ENCODE results near the gene CAMTA1. TPM values are rescaled to one million over a fixed set of nuclear protein-coding genes. Genes with fewer than 3 reads are reported as not detected.

CAMTA1 gene
- total RNA-seq, 1 donor from 2014 or later, result 81.6 TPM

GRCh38 chr1:6972399-6972798 lies 187.1 kb downstream of the CAMTA1 start:
- Mint-ChIP-seq H3K36me3 (ENCODE audit: unreplicated experiment) (no peaks in the 10 kb centered on the region), H3K4me1 (ENCODE audit: unreplicated experiment) (peaks cover 1% of the 10 kb centered on the region), H3K27ac (ENCODE audit: unreplicated experiment) (no peak overlapping the region), H3K4me3 (ENCODE audit: unreplicated experiment) (no peak overlapping the region), H3K9me3 (ENCODE audit: unreplicated experiment) (no peaks in the 10 kb centered on the region), H3K27me3 (ENCODE audit: unreplicated experiment) (peaks cover 30% of the 10 kb centered on the region)
- TF ChIP-seq, protein P1, sequence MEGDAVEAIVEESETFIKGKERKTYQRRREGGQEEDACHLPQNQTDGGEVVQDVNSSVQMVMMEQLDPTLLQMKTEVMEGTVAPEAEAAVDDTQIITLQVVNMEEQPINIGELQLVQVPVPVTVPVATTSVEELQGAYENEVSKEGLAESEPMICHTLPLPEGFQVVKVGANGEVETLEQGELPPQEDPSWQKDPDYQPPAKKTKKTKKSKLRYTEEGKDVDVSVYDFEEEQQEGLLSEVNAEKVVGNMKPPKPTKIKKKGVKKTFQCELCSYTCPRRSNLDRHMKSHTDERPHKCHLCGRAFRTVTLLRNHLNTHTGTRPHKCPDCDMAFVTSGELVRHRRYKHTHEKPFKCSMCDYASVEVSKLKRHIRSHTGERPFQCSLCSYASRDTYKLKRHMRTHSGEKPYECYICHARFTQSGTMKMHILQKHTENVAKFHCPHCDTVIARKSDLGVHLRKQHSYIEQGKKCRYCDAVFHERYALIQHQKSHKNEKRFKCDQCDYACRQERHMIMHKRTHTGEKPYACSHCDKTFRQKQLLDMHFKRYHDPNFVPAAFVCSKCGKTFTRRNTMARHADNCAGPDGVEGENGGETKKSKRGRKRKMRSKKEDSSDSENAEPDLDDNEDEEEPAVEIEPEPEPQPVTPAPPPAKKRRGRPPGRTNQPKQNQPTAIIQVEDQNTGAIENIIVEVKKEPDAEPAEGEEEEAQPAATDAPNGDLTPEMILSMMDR (IDR thresholded peaks at IDR 0.05), result no peak
- no peak for DNase-seq (ENCODE audit: extremely low spot score, unreplicated experiment)

DNA sequence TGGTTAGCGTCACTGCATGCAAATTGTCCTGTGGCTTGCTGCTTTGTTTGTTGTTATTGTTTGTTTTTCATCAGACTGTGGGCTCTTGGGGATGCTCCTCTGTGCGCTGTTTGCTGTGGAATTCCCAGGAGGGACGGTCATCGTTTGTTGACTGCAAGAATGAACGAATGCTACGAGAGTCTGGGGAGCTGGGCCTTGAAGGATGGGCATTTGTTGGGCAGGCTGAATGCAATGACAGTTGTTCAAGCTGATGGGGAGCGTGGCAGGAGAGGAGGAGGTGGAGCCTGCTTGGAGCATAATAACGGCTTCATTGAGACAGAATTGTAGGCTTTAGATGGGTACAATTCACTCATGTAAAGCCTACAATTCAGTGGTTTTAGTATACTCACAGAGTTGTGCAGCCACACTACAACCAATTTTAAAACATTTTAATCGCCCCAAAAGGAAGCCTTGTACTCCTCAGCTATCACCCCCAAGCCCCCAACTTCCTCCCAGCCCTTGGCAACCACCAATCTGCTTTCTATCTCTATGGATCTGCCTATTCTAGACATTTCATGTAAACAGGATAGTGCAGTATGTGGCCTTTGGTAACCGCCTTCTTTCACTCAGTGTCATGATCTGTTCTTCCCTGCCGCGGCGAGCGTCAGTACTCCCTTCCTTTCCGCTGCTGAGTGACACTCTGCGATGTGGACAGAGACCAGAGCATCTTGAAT lies 190.2 kb downstream of the CAMTA1 start:
- H3K36me3 Mint-ChIP-seq (ENCODE audit: unreplicated experiment), result no peaks in the 10 kb centered on the region
- TF ChIP-seq, protein P1 (IDR thresholded peaks at IDR 0.05), result no peak
- peaks cover 23% of the 10 kb centered on the region for H3K27me3 Mint-ChIP-seq (ENCODE audit: unreplicated experiment)
- no peak for DNase-seq (ENCODE audit: extremely low spot score, unreplicated experiment)
- no peaks in the 10 kb centered on the region for H3K9me3 Mint-ChIP-seq (ENCODE audit: unreplicated experiment)
- H3K4me3 Mint-ChIP-seq (ENCODE audit: unreplicated experiment), result no peak overlapping the region
- no peaks in the 10 kb centered on the region for H3K4me1 Mint-ChIP-seq (ENCODE audit: unreplicated experiment)
- H3K27ac Mint-ChIP-seq (ENCODE audit: unreplicated experiment), result no peak overlapping the region

DNA sequence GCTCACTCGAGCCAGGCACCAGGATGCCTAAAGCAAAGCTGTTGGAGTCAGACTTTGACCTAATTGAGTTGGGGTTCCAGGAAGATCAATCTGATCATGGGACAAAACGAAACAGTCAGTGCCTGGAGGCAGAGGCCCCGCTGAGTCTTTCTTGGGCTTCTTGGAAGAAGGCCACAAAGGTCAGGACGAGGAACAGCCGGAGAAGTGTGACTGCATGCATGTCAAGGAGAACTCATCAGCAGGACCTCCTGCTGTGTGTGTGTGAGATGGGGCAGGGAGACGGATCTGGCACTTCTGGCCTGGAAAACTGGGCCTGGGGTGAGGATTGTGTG lies 190.8 kb downstream of the CAMTA1 start:
- TF ChIP-seq, protein P1 (IDR thresholded peaks at IDR 0.05), result no peak
- no peak for DNase-seq (ENCODE audit: extremely low spot score, unreplicated experiment)

GRCh38 chr1:6979003-6979613 lies 193.9 kb downstream of the CAMTA1 start:
- no peak for DNase-seq (ENCODE audit: extremely low spot score, unreplicated experiment)
- Mint-ChIP-seq H3K4me1 (ENCODE audit: unreplicated experiment) (no peaks in the 10 kb centered on the region), H3K27me3 (ENCODE audit: unreplicated experiment) (peaks cover 22% of the 10 kb centered on the region), H3K9me3 (ENCODE audit: unreplicated experiment) (no peaks in the 10 kb centered on the region), H3K36me3 (ENCODE audit: unreplicated experiment) (no peaks in the 10 kb centered on the region), H3K4me3 (ENCODE audit: unreplicated experiment) (no peak overlapping the region), H3K27ac (ENCODE audit: unreplicated experiment) (no peak overlapping the region)
- TF ChIP-seq, protein P1 (IDR thresholded peaks at IDR 0.05), result no peak

More for the DNA sequence above, 190.8 kb downstream of the CAMTA1 start:
- peaks cover 27% of the 10 kb centered on the region for H3K27me3 Mint-ChIP-seq (ENCODE audit: unreplicated experiment)
- H3K9me3 Mint-ChIP-seq (ENCODE audit: unreplicated experiment), result no peaks in the 10 kb centered on the region
- no peak overlapping the region for H3K4me3 Mint-ChIP-seq (ENCODE audit: unreplicated experiment)
- no peaks in the 10 kb centered on the region for H3K36me3 Mint-ChIP-seq (ENCODE audit: unreplicated experiment)
- H3K27ac Mint-ChIP-seq (ENCODE audit: unreplicated experiment), result no peak overlapping the region
- no peaks in the 10 kb centered on the region for H3K4me1 Mint-ChIP-seq (ENCODE audit: unreplicated experiment)

DNA sequence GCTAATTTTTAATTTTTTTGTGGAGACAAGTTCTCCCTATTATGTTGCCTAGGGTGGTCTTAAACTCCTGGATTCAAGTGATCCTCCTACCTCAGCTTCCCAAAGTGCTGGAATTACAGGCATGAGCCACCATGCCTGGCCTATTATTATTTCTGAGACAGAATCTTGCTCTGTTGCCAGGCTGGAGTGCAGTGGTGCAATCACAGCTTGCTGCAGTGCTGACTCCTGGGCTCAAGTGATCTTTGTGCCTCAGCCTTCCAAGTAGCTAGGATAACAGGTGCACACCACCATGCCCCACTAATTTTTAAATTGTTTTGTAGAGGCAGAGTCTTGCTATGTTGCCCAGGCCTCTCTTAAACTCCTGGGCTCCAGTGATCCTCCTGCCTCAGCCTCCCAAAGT lies 196.3 kb downstream of the CAMTA1 start:
- Mint-ChIP-seq H3K9me3 (ENCODE audit: unreplicated experiment) (no peaks in the 10 kb centered on the region), H3K4me1 (ENCODE audit: unreplicated experiment) (no peaks in the 10 kb centered on the region)

More for the DNA sequence above, 196.3 kb downstream of the CAMTA1 start:
- TF ChIP-seq, protein P1 (IDR thresholded peaks at IDR 0.05), result no peak
- H3K27ac Mint-ChIP-seq (ENCODE audit: unreplicated experiment), result no peak overlapping the region
- no peak overlapping the region for H3K4me3 Mint-ChIP-seq (ENCODE audit: unreplicated experiment)
- H3K27me3 Mint-ChIP-seq (ENCODE audit: unreplicated experiment), result peaks cover 14% of the 10 kb centered on the region
- H3K36me3 Mint-ChIP-seq (ENCODE audit: unreplicated experiment), result no peaks in the 10 kb centered on the region
- no peak for DNase-seq (ENCODE audit: extremely low spot score, unreplicated experiment)
